Endothelial cell of umbilical vein (primary cell): ENCODE results near the gene UPF2. TPM values are rescaled to one million over a fixed set of nuclear protein-coding genes. Genes with fewer than 3 reads are reported as not detected.

ENCODE experiments used
- BruUV-seq: library from RNA; stranded (reverse); fragments of 400-500 nt; replicated peaks from 2 replicates; lab custom pipeline; 2021; lab: Mats Ljungman, UMichigan
- CTCF ChIA-PET: fragments of 300-600, 350-600 bp; sonication (Branson Sonifier 250); formaldehyde crosslinking; loops from one replicate; lab custom pipeline; 2021; ENCODE audit warnings: antibody characterized with exemption, inconsistent platforms; lab: Charles Lee
- POLR2A ChIA-PET: fragments of 300-600, 350-600 bp; sonication (Branson Sonifier 250); formaldehyde crosslinking; loops from one replicate; lab custom pipeline; 2021; ENCODE audit warnings: antibody characterized with exemption, inconsistent platforms; lab: Charles Lee
- DNase-seq: peaks from one replicate; pipeline ENCODE4 v3.0.0-alpha.2; 2011; ENCODE audit warnings: low read depth, low spot score
- FAIRE-seq: peaks from 2 replicates; lab custom pipeline; 2011; peaks lifted over from hg19 to GRCh38; lab: Jason Lieb, UNC
- H2AFZ ChIP-seq: 2 replicates; pipeline ENCODE4 v1.6.0; 2012; ENCODE audit warnings: low read depth, low read length, control low read depth, inconsistent platforms
- H3K27ac ChIP-seq: 2 replicates; pipeline ENCODE4 v1.5.1; 2011; ENCODE audit warnings: low read depth, mild to moderate bottlenecking, control low read depth, low read length, moderate library complexity; ENCODE audit not compliant: insufficient read depth
- H3K27me3 ChIP-seq, 2 experiments: 2 replicates each; pipeline versions ENCODE4 v1.6.0 to v1.6.1; 2011; ENCODE audit warnings: low read length in 2 of 2, mixed read lengths in 1 of 2; ENCODE audit not compliant: control insufficient read depth in 2 of 2, insufficient read depth in 2 of 2
- H3K36me3 ChIP-seq, 2 experiments: 2 replicates in 1 of 2; 3 replicates in 1 of 2; pipeline ENCODE4 v1.5.1; 2011; ENCODE audit warnings: low read length in 2 of 2, mild to moderate bottlenecking in 1 of 2, moderate library complexity in 1 of 2; ENCODE audit not compliant: control insufficient read depth in 2 of 2, insufficient read depth in 2 of 2; ENCODE audit errors: extremely low read depth in 1 of 2
- H3K4me1 ChIP-seq: 3 replicates; pipeline ENCODE4 v1.5.1; 2011; ENCODE audit warnings: mild to moderate bottlenecking, low read length; ENCODE audit not compliant: control insufficient read depth, insufficient read depth; ENCODE audit errors: extremely low read depth
- H3K4me2 ChIP-seq: 2 replicates; pipeline ENCODE4 v1.6.1; 2011; ENCODE audit warnings: low read length, control low read depth, mixed read lengths; ENCODE audit not compliant: insufficient read depth
- H3K4me3 ChIP-seq, 3 experiments: fragments of 200-600 bp in 1 of 3; sonication (generic), shearing (Covaris generic) in 1 of 3; replicated peaks in 1 of 3; 2 replicates each; pipeline ENCODE4 v1.5.1; 2011 to 2016; ENCODE audit warnings: control low read depth in 3 of 3, low read length in 3 of 3, mild to moderate bottlenecking in 2 of 3, inconsistent platforms in 1 of 3, low read depth in 1 of 3, moderate library complexity in 1 of 3; ENCODE audit not compliant: insufficient read depth in 1 of 3
- H3K79me2 ChIP-seq: 2 replicates; pipeline ENCODE4 v1.6.0; 2012; ENCODE audit warnings: low read length, inconsistent platforms; ENCODE audit not compliant: control insufficient read depth, insufficient read depth
- H3K9ac ChIP-seq: replicated peaks from 2 replicates; pipeline ENCODE3; 2011; ENCODE audit warnings: low read length, control low read depth; ENCODE audit not compliant: insufficient read depth; ENCODE audit errors: extremely low read depth
- H3K9me1 ChIP-seq: replicated peaks from 3 replicates; pipeline ENCODE4 v1.6.0; 2011; ENCODE audit warnings: mild to moderate bottlenecking, low read length; ENCODE audit not compliant: control insufficient read depth, insufficient read depth; ENCODE audit errors: extremely low read depth
- H3K9me3 ChIP-seq: replicated peaks from 2 replicates; pipeline ENCODE4 v1.5.1; 2012; ENCODE audit warnings: low read length, inconsistent platforms; ENCODE audit not compliant: control insufficient read depth, insufficient read depth
- H4K20me1 ChIP-seq: replicated peaks from 2 replicates; pipeline ENCODE3; 2011; ENCODE audit warnings: mild to moderate bottlenecking, low read length; ENCODE audit not compliant: control insufficient read depth, insufficient read depth; ENCODE audit errors: extremely low read depth
- CTCF ChIP-seq, 2 donors: IDR thresholded peaks; 1 replicate in 1 of 2; 2 replicates in 1 of 2; pipeline ENCODE4 v1.5.1; 2011; ENCODE audit warnings: low read length in 2 of 2, mild to moderate bottlenecking in 2 of 2, moderate library complexity in 2 of 2, control low read depth in 1 of 2, inconsistent platforms in 1 of 2, low read depth in 1 of 2; ENCODE audit not compliant: insufficient read depth in 1 of 2; ENCODE audit errors: extremely low read depth in 1 of 2
- EZH2 ChIP-seq: IDR thresholded peaks from 2 replicates; pipeline ENCODE4 v1.6.1; 2012; ENCODE audit warnings: borderline replicate concordance, low read depth, mild to moderate bottlenecking, moderate library complexity, low read length, inconsistent platforms; ENCODE audit not compliant: severe bottlenecking
- FOS ChIP-seq: IDR thresholded peaks from 2 replicates; pipeline ENCODE4 v1.6.1; 2011; ENCODE audit warnings: mild to moderate bottlenecking, low read length, moderate library complexity, borderline replicate concordance; ENCODE audit not compliant: insufficient read depth
- GATA2 ChIP-seq: IDR thresholded peaks from 2 replicates; pipeline ENCODE4 v1.7.0; 2011; ENCODE audit warnings: low read depth, mild to moderate bottlenecking, moderate library complexity, mixed read lengths, low read length; ENCODE audit not compliant: insufficient read length, insufficient read depth
- JUN ChIP-seq: IDR thresholded peaks from 2 replicates; pipeline ENCODE4 v1.6.1; 2011; ENCODE audit warnings: borderline replicate concordance, low read depth; ENCODE audit not compliant: insufficient read length, insufficient read depth
- MAX ChIP-seq: IDR thresholded peaks from 2 replicates; pipeline ENCODE4 v1.6.1; 2011; ENCODE audit not compliant: insufficient read depth, insufficient read length
- MYC ChIP-seq: IDR thresholded peaks from one replicate; pipeline ENCODE4 v1.6.1; 2011; ENCODE audit warnings: mild to moderate bottlenecking, low read depth, low read length
- POLR2A ChIP-seq: IDR thresholded peaks from 2 replicates; pipeline ENCODE4 v1.6.1; 2012; ENCODE audit warnings: low read depth, mild to moderate bottlenecking, control low read depth, low read length
- POLR2AphosphoS5 ChIP-seq: IDR thresholded peaks from 2 replicates; pipeline ENCODE4 v1.6.1; 2012; ENCODE audit warnings: low read depth, mild to moderate bottlenecking, control low read depth, low read length, moderate library complexity; ENCODE audit not compliant: insufficient read depth
- dilution Hi-C: fragments of 300-500 bp; cut with MboI; formaldehyde crosslinking; loops from one replicate; pipeline ENCODE4 v1.15.0; 2019; ENCODE audit warnings: low sequenced_read_pairs; ENCODE audit not compliant: extremely low pct_ligation_motif_present
- intact Hi-C: fragments of 100-400 bp; cut with micrococcal nuclease; formaldehyde crosslinking; loops from one replicate; pipeline ENCODE4 v1.10.0; 2022
- polyA plus RNA-seq, 4 experiments: library from polyadenylated mRNA; depleted of rRNA in 3 of 4; stranded (reverse) in 3 of 4; unstranded in 1 of 4; fragments of >200 nt; gene quantifications; 2 replicates each; pipeline versions ENCODE4 v1.2.1 to v1.2.3, GENCODE V29; 2011 to 2012; ENCODE audit warnings: missing spikeins in 1 of 4
- total RNA-seq: library from RNA; stranded (reverse); gene quantifications from 2 replicates; pipeline ENCODE4 v1.2.3, GENCODE V29; 2021

Gene UPF2
- total and polyA plus RNA-seq, 2 donors (not counting 3 experiments of a cell fraction or from before 2014, with no cell fraction given): 4.8 to 27.7 TPM

- H3K9me3 ChIP-seq: no peaks in the 10 kb centered on the region
- no peak overlapping the region for H3K4me3 ChIP-seq
- no peak overlapping the region for H3K9ac ChIP-seq
- TF ChIP-seq GATA2 (no peak), MAX (no peak), MYC (no peak), JUN (no peak), EZH2 (no peak), CTCF (IDR thresholded peaks at IDR 0.05; ENCODE audit: extremely low read depth in 1 of 2, insufficient read depth in 1 of 2, low read depth in 1 of 2, low read length in 2 of 2) (no peak), POLR2A (no peak), FOS (no peak), POLR2AphosphoS5 (no peak)
- no peaks in the 10 kb centered on the region for H3K9me1 ChIP-seq
- H3K36me3 ChIP-seq: no peaks in the 10 kb centered on the region
- peaks cover 3% of the 10 kb centered on the region in 2 experiments for H3K27me3 ChIP-seq
- peaks cover 5% of the 10 kb centered on the region for H3K4me1 ChIP-seq
- no peaks in the 10 kb centered on the region for H4K20me1 ChIP-seq
- H2AFZ ChIP-seq: no peak overlapping the region
- H3K4me2 ChIP-seq: no peak overlapping the region
- peaks cover 20% of the 10 kb centered on the region for H3K79me2 ChIP-seq
- no peak overlapping the region for H3K27ac ChIP-seq
- BruUV-seq: no TSS peak
- dilution Hi-C loops (no loop called here), intact Hi-C loops (no loop called here)
- ChIA-PET CTCF (interaction anchor here (1.1 kb wide), 1 partner anchor 23 kb away, joined by 4 read pairs; the partner anchor contains the start of gene DHTKD1), POLR2A (no interaction called here)
- no peak for DNase-seq
- no peak for FAIRE-seq
These were observed 3.0 kb upstream of the UPF2 start for GRCh38 chr10:12045596-12045995.
